Gastroesophageal sphincter (tissue), 4 donors: ENCODE results near the gene CT45A3. TPM values are rescaled to one million over a fixed set of nuclear protein-coding genes. Genes with fewer than 3 reads are reported as not detected.
A peak's percentile ranks its signal among the peaks of the same experiment; 100 is the strongest.
"Not testable (repeated sequence)": the region's sequence is repeated elsewhere in the genome, so short reads cannot be mapped to it uniquely, and the experiment has no call there.

Experiments used
- ATAC-seq: fragments of 150-250 bp; one replicate; pipeline ENCODE4 v1.9.1; 2016; ENCODE audit warnings: mild to moderate bottlenecking, moderate library complexity
- H3K27ac ChIP-seq, 4 donors: fragments of 200-600 bp; sonication (generic) in 3 of 4; 1 replicate in 3 of 4; 2 replicates in 1 of 4; pipeline ENCODE4 v1.5.1; 2016 to 2019
- H3K27me3 ChIP-seq: fragments of 200-600 bp; sonication (generic); one replicate; pipeline ENCODE4 v1.5.1; 2019
- H3K36me3 ChIP-seq, 2 donors: fragments of 200-600 bp; sonication (generic); one replicate each; pipeline ENCODE4 v1.5.1; 2019; ENCODE audit warnings: control low read depth in 1 of 2
- H3K4me1 ChIP-seq, 3 donors: fragments of 200-600 bp; sonication (generic); 1 replicate in 2 of 3; 2 replicates in 1 of 3; pipeline ENCODE4 v1.5.1; 2016 to 2019; ENCODE audit warnings: control low read depth in 2 of 3
- H3K4me3 ChIP-seq, 2 donors: fragments of 200-600 bp; sonication (generic); one replicate each; pipeline ENCODE4 v1.5.1; 2019; ENCODE audit warnings: mild to moderate bottlenecking in 1 of 2, moderate library complexity in 1 of 2
- H3K9me3 ChIP-seq, 3 donors: fragments of 200-600 bp; sonication (generic); one replicate each; pipeline ENCODE4 v1.5.1; 2017 to 2019; ENCODE audit warnings: control low read depth in 2 of 3
- EP300 ChIP-seq: sonication (generic); formaldehyde crosslinking; IDR thresholded peaks from one replicate; pipeline ENCODE4 v1.6.1; 2017; ENCODE audit warnings: antibody characterized with exemption, mild to moderate bottlenecking
- POLR2A ChIP-seq, 2 donors: fragments of 450-650 bp; IDR thresholded peaks; one replicate each; pipeline ENCODE4 v1.6.1; 2017; ENCODE audit warnings: antibody characterized with exemption in 2 of 2, mild to moderate bottlenecking in 2 of 2, moderate library complexity in 1 of 2
- POLR2AphosphoS5 ChIP-seq: sonication (generic); formaldehyde crosslinking; IDR thresholded peaks from one replicate; pipeline ENCODE4 v1.6.1; 2017; ENCODE audit warnings: antibody characterized with exemption
- WGBS, 2 donors: methylation state at CpG; one replicate each; pipeline ENCODE4 v1.1.5; 2018; ENCODE audit warnings: low coverage in 1 of 2; 5-methylcytosine and 5-hydroxymethylcytosine counted together
- total RNA-seq, 4 donors: library from RNA; depleted of rRNA; stranded (reverse); fragments of >200 nt; gene quantifications; one replicate each; pipeline ENCODE4 v1.1.0, GENCODE V29; 2016
- TF ChIP-seq, protein P1 (sequence below), 4 experiments: fragments of 200-600 bp in 2 of 4; fragments of 450-650 bp in 2 of 4; sonication (generic) in 1 of 4; IDR thresholded peaks; one replicate each; pipeline ENCODE4 v1.5.1; 2017 to 2019; ENCODE audit warnings: antibody characterized with exemption in 4 of 4, mild to moderate bottlenecking in 2 of 4, moderate library complexity in 2 of 4

Gene CT45A3, protein sequence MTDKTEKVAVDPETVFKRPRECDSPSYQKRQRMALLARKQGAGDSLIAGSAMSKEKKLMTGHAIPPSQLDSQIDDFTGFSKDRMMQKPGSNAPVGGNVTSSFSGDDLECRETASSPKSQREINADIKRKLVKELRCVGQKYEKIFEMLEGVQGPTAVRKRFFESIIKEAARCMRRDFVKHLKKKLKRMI
- total RNA-seq = not detected

DNA sequence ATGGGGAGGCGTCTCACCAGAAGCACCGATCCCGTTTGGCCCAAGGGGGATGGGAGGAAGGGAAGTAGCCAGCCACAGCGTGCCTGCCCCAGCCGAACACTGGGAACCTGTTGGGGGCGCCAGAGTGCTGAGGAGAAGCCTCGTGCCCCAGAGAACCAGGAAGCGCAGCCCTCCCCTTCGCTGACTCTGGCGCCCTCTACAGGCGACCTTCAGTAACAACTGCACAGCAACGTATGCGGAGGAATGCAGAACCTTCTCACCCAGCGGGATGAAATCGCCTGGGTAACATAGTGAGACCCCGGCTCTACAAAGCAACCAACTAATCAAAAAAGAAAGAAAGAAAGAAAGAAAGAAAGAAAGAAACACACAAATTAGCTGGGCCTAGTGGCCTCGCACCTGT lies at the start of gene CT45A3:
Gene CT45A3, minus strand, starts transcription at position 101 of the 400 bp plus-strand sequence. CDS start 3,747 bp downstream, outside the sequence.
- not testable (repeated sequence) for H3K4me3 ChIP-seq, H3K4me1 ChIP-seq, ATAC-seq, H3K27me3 ChIP-seq, H3K36me3 ChIP-seq, H3K27ac ChIP-seq, H3K9me3 ChIP-seq
- no CpG with 5 or more reads among the region's 17 CpGs for WGBS, 2 donors

GRCh38 chrX:135802687-135803086 lies 34.7 kb upstream of the CT45A3 start, which contains the start of gene CT45A6:
TSS of gene CT45A6 (minus strand) at chrX:135802787. CDS start at chrX:135798993, 3,794 bp downstream.
- H3K4me1 ChIP-seq, H3K36me3 ChIP-seq, ATAC-seq, H3K4me3 ChIP-seq, H3K27ac ChIP-seq, H3K27me3 ChIP-seq, H3K9me3 ChIP-seq: not testable (repeated sequence)
- no CpG with 5 or more reads among the region's 16 CpGs for WGBS, 2 donors

GRCh38 chrX:135785403-135785802 lies 17.4 kb upstream of the CT45A3 start, which contains the start of gene CT45A5:
TSS of gene CT45A5 (minus strand) at chrX:135785503. CDS start at chrX:135781729, 3,774 bp downstream.
- ATAC-seq, H3K36me3 ChIP-seq, H3K27me3 ChIP-seq, H3K9me3 ChIP-seq, H3K27ac ChIP-seq, H3K4me3 ChIP-seq, H3K4me1 ChIP-seq: not testable (repeated sequence)
- no CpG with 5 or more reads among the region's 16 CpGs for WGBS, 2 donors

- H3K36me3 ChIP-seq, H3K9me3 ChIP-seq, H3K27ac ChIP-seq, H3K4me3 ChIP-seq, ATAC-seq, H3K27me3 ChIP-seq, H3K4me1 ChIP-seq: not testable (repeated sequence)
- WGBS, 2 donors = 96 to 100% methylated on average over 2 to 3 of the region's 4 CpGs
Measured at GRCh38 chrX:135744739-135745138, 23.3 kb downstream of the CT45A3 start.

GRCh38 chrX:135741192-135741715 lies 26.7 kb downstream of the CT45A3 start:
- WGBS, 2 donors = 87% methylated on average over 11 of the region's 23 CpGs; no CpG with 5 or more reads in 1 of the 2 donors
- no peaks in the 10 kb centered on the region for H3K27me3 ChIP-seq

DNA sequence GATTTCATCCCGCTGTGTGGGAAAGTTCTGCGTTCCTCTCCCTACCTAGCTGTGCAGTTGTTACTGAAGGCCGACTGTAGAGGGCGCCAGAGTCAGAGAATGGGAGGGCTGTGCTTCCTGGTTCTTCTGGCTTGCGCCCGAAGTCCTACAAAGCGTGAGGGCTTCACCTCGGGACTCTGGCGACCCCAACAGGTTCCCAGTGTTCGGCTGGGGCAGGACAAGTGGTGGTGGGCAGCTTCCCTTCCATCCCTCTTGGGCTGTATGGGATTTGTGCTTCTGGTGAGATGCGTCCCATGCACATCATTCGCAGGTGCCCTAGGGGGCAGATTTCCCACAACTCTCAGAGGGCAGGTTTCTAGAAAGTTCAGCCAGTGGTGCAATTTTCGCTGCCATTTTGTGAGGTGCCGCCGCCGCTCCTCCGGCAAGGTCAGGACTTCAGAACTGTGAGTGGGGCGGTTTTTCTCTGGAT lies 27.3 kb downstream of the CT45A3 start:
- WGBS, 2 donors = 56% methylated on average over 9 of the region's 18 CpGs; no CpG with 5 or more reads in 1 of the 2 donors
- H3K27ac ChIP-seq = no peak overlapping the region
- H3K4me1 ChIP-seq = no peaks in the 10 kb centered on the region
- no peak for ATAC-seq
- no peak overlapping the region for H3K4me3 ChIP-seq
- no peaks in the 10 kb centered on the region for H3K36me3 ChIP-seq
- H3K9me3 ChIP-seq = no peaks in the 10 kb centered on the region
- no peaks in the 10 kb centered on the region for H3K27me3 ChIP-seq
- TF ChIP-seq, protein P1, sequence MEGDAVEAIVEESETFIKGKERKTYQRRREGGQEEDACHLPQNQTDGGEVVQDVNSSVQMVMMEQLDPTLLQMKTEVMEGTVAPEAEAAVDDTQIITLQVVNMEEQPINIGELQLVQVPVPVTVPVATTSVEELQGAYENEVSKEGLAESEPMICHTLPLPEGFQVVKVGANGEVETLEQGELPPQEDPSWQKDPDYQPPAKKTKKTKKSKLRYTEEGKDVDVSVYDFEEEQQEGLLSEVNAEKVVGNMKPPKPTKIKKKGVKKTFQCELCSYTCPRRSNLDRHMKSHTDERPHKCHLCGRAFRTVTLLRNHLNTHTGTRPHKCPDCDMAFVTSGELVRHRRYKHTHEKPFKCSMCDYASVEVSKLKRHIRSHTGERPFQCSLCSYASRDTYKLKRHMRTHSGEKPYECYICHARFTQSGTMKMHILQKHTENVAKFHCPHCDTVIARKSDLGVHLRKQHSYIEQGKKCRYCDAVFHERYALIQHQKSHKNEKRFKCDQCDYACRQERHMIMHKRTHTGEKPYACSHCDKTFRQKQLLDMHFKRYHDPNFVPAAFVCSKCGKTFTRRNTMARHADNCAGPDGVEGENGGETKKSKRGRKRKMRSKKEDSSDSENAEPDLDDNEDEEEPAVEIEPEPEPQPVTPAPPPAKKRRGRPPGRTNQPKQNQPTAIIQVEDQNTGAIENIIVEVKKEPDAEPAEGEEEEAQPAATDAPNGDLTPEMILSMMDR (IDR thresholded peaks at IDR 0.05) = peak in 1 of 4 experiments; percentile 26
- TF ChIP-seq POLR2AphosphoS5 = no peak

More at GRCh38 chrX:135741192-135741715, 26.7 kb downstream of the CT45A3 start:
- no peaks in the 10 kb centered on the region for H3K9me3 ChIP-seq
- TF ChIP-seq POLR2A (IDR thresholded peaks at IDR 0.05) (no peak), EP300 (no peak), POLR2AphosphoS5 (no peak)
- TF ChIP-seq, protein P1 (IDR thresholded peaks at IDR 0.05) = no peak
- no peaks in the 10 kb centered on the region for H3K36me3 ChIP-seq
- ATAC-seq = no peak
- H3K4me3 ChIP-seq = no peak overlapping the region
- H3K4me1 ChIP-seq = no peaks in the 10 kb centered on the region
- no peak overlapping the region for H3K27ac ChIP-seq

- WGBS, 2 donors = 50 to 53% methylated on average over 1 to 3 of the region's 4 CpGs
- H3K36me3 ChIP-seq = no peaks in the 10 kb centered on the region
- H3K4me1 ChIP-seq = no peaks in the 10 kb centered on the region
- no peak overlapping the region for H3K27ac ChIP-seq
- TF ChIP-seq, protein P1 (IDR thresholded peaks at IDR 0.05) = no peak
- no peak for TF ChIP-seq EP300
- no peak for TF ChIP-seq POLR2AphosphoS5
- TF ChIP-seq POLR2A (IDR thresholded peaks at IDR 0.05) = no peak
- no peaks in the 10 kb centered on the region for H3K9me3 ChIP-seq
- no peaks in the 10 kb centered on the region for H3K27me3 ChIP-seq
- H3K4me3 ChIP-seq = no peak overlapping the region
- ATAC-seq = no peak
Measured at GRCh38 chrX:135737366-135738071, 30.5 kb downstream of the CT45A3 start.

GRCh38 chrX:135734666-135735065 lies 33.3 kb downstream of the CT45A3 start:
- WGBS, 2 donors = 73 to 80% methylated on average over 2 to 5 of the region's 5 CpGs
- H3K36me3 ChIP-seq, H3K9me3 ChIP-seq, H3K4me3 ChIP-seq, H3K27ac ChIP-seq, H3K27me3 ChIP-seq, ATAC-seq, H3K4me1 ChIP-seq: not testable (repeated sequence)
